AG09319 (cell line): ENCODE data around the gene MAP2K4.

ENCODE experiments used
- DNase-seq: peaks from one replicate; pipeline ENCODE4 v3.0.0-alpha.2; 2010; ENCODE audit warnings: low read depth; ENCODE audit errors: extremely low read depth
- CTCF ChIP-seq: IDR thresholded peaks from 2 replicates; pipeline ENCODE4 v1.5.1; 2011; ENCODE audit warnings: low read depth, mild to moderate bottlenecking, inconsistent platforms, low read length, moderate library complexity

The MAP2K4 gene

GRCh38 chr17:12180644-12181261 is 160.1 kb downstream of the MAP2K4 start:
- DNase-seq = peak; percentile 18
- TF ChIP-seq CTCF = peak; percentile 73

- DNase-seq = no peak
- no peak for TF ChIP-seq CTCF
Observed at GRCh38 chr17:12187658-12188057, 167.0 kb downstream of the MAP2K4 start.

- no peak for DNase-seq
- no peak for TF ChIP-seq CTCF
Observed at GRCh38 chr17:12193144-12193735, 172.6 kb downstream of the MAP2K4 start.
